ENCODE data around the gene HP. TPM values are rescaled to one million over a fixed set of nuclear protein-coding genes. Genes with fewer than 3 reads are reported as not detected.
A peak's percentile ranks its signal among the peaks of the same experiment; 100 is the strongest.
"Not testable (repeated sequence)": the region's sequence is repeated elsewhere in the genome, so short reads cannot be mapped to it uniquely, and the experiment has no call there.

HP gene
- total RNA-seq, 1 donor, result 16.1 TPM

GRCh38 chr16:72060405-72060804, 6.1 kb downstream of the HP start:
- no peak overlapping the region for H3K4me3 ChIP-seq (ENCODE audit: low read length)
- H3K4me1 ChIP-seq (ENCODE audit: insufficient read depth, low read length), result no peaks in the 10 kb centered on the region
- H3K9me3 ChIP-seq (ENCODE audit: low read depth, low read length), result no peaks in the 10 kb centered on the region
- H3K27me3 ChIP-seq (ENCODE audit: insufficient read depth, low read length), result no peaks in the 10 kb centered on the region

- H3K4me1 ChIP-seq (ENCODE audit: insufficient read depth, low read length), result no peaks in the 10 kb centered on the region
- no peak overlapping the region for H3K4me3 ChIP-seq (ENCODE audit: low read length)
- no peaks in the 10 kb centered on the region for H3K27me3 ChIP-seq (ENCODE audit: insufficient read depth, low read length)
- H3K9me3 ChIP-seq (ENCODE audit: low read depth, low read length), result no peaks in the 10 kb centered on the region
These were observed 7.3 kb downstream of the HP start for GRCh38 chr16:72061564-72061963.

GRCh38 chr16:72064361-72064894, 10.1 kb downstream of the HP start:
- H3K27me3 ChIP-seq (ENCODE audit: insufficient read depth, low read length), result no peaks in the 10 kb centered on the region

GRCh38 chr16:72066747-72067146, 12.4 kb downstream of the HP start:
- Histone ChIP-seq H3K9me3 (ENCODE audit: low read depth, low read length) (no peaks in the 10 kb centered on the region), H3K27me3 (ENCODE audit: insufficient read depth, low read length) (no peaks in the 10 kb centered on the region), H3K4me1 (ENCODE audit: insufficient read depth, low read length) (no peaks in the 10 kb centered on the region), H3K4me3 (ENCODE audit: low read length) (no peak overlapping the region)

More at GRCh38 chr16:72064361-72064894, 10.1 kb downstream of the HP start:
- H3K4me1 ChIP-seq (ENCODE audit: insufficient read depth, low read length), result no peaks in the 10 kb centered on the region
- H3K9me3 ChIP-seq (ENCODE audit: low read depth, low read length), result no peaks in the 10 kb centered on the region
- no peak overlapping the region for H3K4me3 ChIP-seq (ENCODE audit: low read length)

GRCh38 chr16:72068930-72069329, 14.6 kb downstream of the HP start:
- no peaks in the 10 kb centered on the region for H3K9me3 ChIP-seq (ENCODE audit: low read depth, low read length)
- no peak overlapping the region for H3K4me3 ChIP-seq (ENCODE audit: low read length)
- no peaks in the 10 kb centered on the region for H3K4me1 ChIP-seq (ENCODE audit: insufficient read depth, low read length)
- H3K27me3 ChIP-seq (ENCODE audit: insufficient read depth, low read length), result no peaks in the 10 kb centered on the region

- Histone ChIP-seq H3K9me3 (ENCODE audit: low read depth, low read length) (no peaks in the 10 kb centered on the region), H3K4me1 (ENCODE audit: insufficient read depth, low read length) (no peaks in the 10 kb centered on the region), H3K4me3 (ENCODE audit: low read length) (no peak overlapping the region), H3K27me3 (ENCODE audit: insufficient read depth, low read length) (no peaks in the 10 kb centered on the region)
These were observed 18.4 kb downstream of the HP start for GRCh38 chr16:72072514-72073342.

- Histone ChIP-seq H3K27me3 (ENCODE audit: insufficient read depth, low read length) (no peaks in the 10 kb centered on the region), H3K9me3 (ENCODE audit: low read depth, low read length) (no peaks in the 10 kb centered on the region), H3K4me3 (ENCODE audit: low read length) (no peak overlapping the region), H3K4me1 (ENCODE audit: insufficient read depth, low read length) (no peaks in the 10 kb centered on the region)
These were observed 19.4 kb downstream of the HP start for GRCh38 chr16:72073560-72074230.

- H3K9me3 ChIP-seq (ENCODE audit: low read depth, low read length); H3K27me3 ChIP-seq (ENCODE audit: insufficient read depth, low read length); H3K4me1 ChIP-seq (ENCODE audit: insufficient read depth, low read length); H3K4me3 ChIP-seq (ENCODE audit: low read length): not testable (repeated sequence)
These were observed 20.8 kb downstream of the HP start for GRCh38 chr16:72075067-72075466.

GRCh38 chr16:72076991-72077706, 22.8 kb downstream of the HP start:
- not testable (repeated sequence) for H3K27me3 ChIP-seq (ENCODE audit: insufficient read depth, low read length); H3K4me1 ChIP-seq (ENCODE audit: insufficient read depth, low read length); H3K9me3 ChIP-seq (ENCODE audit: low read depth, low read length); H3K4me3 ChIP-seq (ENCODE audit: low read length)

- Histone ChIP-seq H3K27me3 (ENCODE audit: insufficient read depth, low read length) (no peaks in the 10 kb centered on the region), H3K4me1 (ENCODE audit: insufficient read depth, low read length) (no peaks in the 10 kb centered on the region), H3K4me3 (ENCODE audit: low read length) (no peak overlapping the region), H3K9me3 (ENCODE audit: low read depth, low read length) (peaks cover 6% of the 10 kb centered on the region)
These were observed 29.6 kb downstream of the HP start for GRCh38 chr16:72083778-72084404.

GRCh38 chr16:72084445-72084844, 30.1 kb downstream of the HP start:
- H3K4me3 ChIP-seq (ENCODE audit: low read length), result no peak overlapping the region
- peaks cover 6% of the 10 kb centered on the region for H3K9me3 ChIP-seq (ENCODE audit: low read depth, low read length)
- no peaks in the 10 kb centered on the region for H3K27me3 ChIP-seq (ENCODE audit: insufficient read depth, low read length)
- no peaks in the 10 kb centered on the region for H3K4me1 ChIP-seq (ENCODE audit: insufficient read depth, low read length)

- Histone ChIP-seq H3K27me3 (ENCODE audit: insufficient read depth, low read length) (no peaks in the 10 kb centered on the region), H3K4me3 (ENCODE audit: low read length) (no peak overlapping the region), H3K4me1 (ENCODE audit: insufficient read depth, low read length) (no peaks in the 10 kb centered on the region), H3K9me3 (ENCODE audit: low read depth, low read length) (peaks cover 6% of the 10 kb centered on the region)
These were observed 30.7 kb downstream of the HP start for GRCh38 chr16:72085002-72085401.

- Histone ChIP-seq H3K9me3 (ENCODE audit: low read depth, low read length) (no peaks in the 10 kb centered on the region), H3K4me1 (ENCODE audit: insufficient read depth, low read length) (peaks cover 33% of the 10 kb centered on the region), H3K4me3 (ENCODE audit: low read length) (no peak overlapping the region), H3K27me3 (ENCODE audit: insufficient read depth, low read length) (no peaks in the 10 kb centered on the region)
These were observed 36.9 kb downstream of the HP start for GRCh38 chr16:72091217-72091616.

GRCh38 chr16:72092832-72093447, 38.6 kb downstream of the HP start:
- Histone ChIP-seq H3K27me3 (ENCODE audit: insufficient read depth, low read length) (no peaks in the 10 kb centered on the region), H3K4me1 (ENCODE audit: insufficient read depth, low read length) (peaks cover 33% of the 10 kb centered on the region), H3K4me3 (ENCODE audit: low read length) (peak overlapping the region; percentile 93), H3K9me3 (ENCODE audit: low read depth, low read length) (no peaks in the 10 kb centered on the region)

All from mononuclear cell (primary cell).